Stimulated activated CD8-positive, alpha-beta memory T cell treated with anti-CD3 and anti-CD28 coated beads, Interleukin-4, amount 100 ng/mL, for 48 hours (primary cell): ENCODE data around the gene METTL1.
A peak's percentile ranks its signal among the peaks of the same experiment; 100 is the strongest.
"Not testable (repeated sequence)": the region's sequence is repeated elsewhere in the genome, so short reads cannot be mapped to it uniquely, and the experiment has no call there.

Source experiments
- DNase-seq: peaks from one replicate; pipeline ENCODE4 v3.0.0-alpha.2; 2020

METTL1 gene

DNA sequence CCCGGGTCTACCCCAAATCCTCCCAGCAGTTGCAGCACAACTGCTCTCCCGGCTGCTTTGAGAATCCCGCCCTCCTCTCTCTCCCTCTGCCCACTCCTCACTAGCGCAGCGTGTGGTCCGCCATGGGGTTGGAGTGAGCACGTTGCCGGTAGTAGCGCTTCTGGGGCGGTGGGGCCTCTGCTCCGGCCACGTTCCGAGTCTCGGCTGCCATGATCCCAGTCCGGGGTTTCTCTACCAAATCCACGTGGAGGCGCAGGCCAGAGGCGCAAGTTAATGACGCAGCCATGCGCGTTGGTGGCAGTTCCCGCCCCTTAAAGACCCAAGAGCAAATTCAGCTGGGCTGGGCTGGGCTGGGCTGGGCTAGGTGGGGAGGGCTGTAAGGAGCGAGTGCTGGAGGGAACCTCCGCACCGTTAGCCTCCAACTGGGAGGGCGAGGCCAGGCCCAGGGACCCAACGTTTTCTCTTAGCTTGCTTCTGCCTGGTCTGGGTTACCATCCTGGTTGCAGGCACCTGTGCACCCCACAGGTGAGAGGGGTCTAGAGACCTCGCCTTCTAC, at the start of gene METTL1:
Gene METTL1 (minus strand): TSS at position 233 of the 556 bp plus-strand sequence. CDS start 22 bp downstream, at position 211.
- peak; percentile 95 for DNase-seq

DNA sequence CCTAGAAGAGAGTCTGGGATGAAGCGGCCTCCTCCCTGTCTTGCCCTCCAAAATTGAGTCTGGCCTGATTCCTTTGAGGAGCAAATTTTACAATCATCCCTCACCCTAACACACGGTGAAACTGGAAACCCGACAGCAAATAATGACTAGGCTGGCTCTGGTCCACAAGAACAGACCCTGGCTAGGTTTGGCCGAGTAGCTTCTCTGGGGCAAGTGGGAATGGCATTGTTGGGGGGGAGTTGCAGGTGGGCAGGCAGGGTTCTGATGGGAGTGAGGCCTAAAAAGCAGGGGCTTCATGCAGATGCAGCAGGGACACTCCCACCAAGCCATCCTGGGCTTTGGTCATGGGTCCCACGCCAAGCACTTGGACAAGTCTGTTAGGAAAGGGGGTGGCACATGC, 49.1 kb upstream of the METTL1 start:
- DNase-seq: not testable (repeated sequence)

DNA sequence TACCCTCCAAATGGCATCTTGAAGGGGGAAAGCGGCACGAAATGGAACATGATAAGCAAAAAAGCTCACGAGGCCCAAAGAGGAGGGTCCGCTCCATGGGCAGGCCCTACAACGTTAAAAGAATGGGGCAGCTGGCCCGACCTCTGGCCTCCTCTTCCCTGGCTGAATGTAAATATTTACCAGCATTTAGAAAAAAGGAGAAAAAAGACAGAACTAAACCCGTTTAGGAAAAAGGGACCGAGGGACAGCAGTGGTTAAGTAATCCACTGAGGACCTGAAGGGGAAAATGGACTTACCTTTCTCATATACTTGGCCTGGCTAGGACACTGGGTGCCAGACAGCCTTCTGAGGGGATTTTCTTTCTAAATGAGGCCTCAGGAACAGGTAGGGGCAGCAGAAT, 48.2 kb upstream of the METTL1 start:
- not testable (repeated sequence) for DNase-seq

DNA sequence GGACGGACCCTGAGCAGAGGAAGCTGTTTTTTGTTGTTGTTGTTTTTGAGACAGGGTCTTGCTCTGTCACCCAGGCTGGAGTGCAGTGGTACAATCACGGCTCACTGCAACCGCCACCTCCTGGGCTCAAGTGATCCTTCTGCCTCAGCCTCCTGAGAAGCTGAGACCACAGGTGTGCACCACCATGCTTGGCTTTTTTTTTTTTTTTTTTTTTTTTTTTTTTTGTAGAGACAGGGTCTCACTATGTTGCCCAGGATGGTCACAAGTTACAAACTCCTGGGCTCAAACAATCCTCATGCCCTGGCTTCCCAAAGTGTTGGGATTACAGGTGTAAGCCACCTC, 46.1 kb upstream of the METTL1 start:
- not testable (repeated sequence) for DNase-seq

DNA sequence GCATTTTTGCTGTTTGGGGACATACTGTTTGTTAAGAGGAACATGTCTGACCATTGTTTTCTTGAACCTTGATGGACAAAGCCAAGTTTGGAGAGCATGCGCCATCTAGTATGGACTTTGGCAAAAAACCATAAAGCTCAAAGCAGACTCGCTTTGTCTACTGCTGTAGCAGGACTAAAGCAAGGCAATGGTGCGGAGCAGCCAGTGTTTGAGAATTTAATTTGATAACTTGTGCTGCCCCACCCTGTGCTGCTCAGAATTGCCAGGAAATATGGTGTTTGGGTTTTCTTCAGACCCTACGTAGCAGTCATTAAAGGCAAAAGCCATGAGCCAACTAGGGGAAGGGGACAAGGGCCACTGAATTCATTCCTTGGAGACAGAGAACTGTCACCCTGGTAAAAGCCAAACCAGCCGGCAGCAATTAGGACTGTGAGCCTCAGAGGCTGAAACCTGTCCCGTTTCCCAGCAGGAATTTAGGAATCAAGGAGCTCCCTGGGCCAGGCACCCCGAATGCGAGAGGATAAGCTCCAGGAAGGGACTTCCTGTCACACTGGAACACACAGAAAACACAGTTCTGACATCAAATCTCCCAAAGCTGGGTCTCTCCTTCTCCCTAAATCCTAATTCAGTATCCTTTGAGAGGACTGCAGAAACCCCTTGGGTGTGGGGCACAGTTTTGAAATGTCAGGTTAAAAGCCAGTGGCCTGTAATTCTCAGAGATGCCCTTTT, 45.5 kb upstream of the METTL1 start:
- DNase-seq: no peak

DNA sequence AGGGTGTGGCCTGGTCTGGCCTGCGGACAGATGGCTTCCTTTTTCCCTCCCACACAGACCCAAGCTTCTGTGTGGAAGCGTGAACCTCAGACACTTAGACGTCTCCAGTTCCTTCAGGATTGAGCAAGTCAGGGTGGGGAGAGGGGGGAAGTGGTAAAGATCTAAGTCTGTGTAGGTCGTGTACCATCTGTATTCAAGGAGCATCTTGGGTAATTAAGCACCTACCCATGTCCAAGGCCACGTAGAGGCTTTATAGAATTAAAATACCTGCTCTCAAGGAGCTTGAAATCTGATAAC, 44.9 kb upstream of the METTL1 start:
- DNase-seq: no peak

DNA sequence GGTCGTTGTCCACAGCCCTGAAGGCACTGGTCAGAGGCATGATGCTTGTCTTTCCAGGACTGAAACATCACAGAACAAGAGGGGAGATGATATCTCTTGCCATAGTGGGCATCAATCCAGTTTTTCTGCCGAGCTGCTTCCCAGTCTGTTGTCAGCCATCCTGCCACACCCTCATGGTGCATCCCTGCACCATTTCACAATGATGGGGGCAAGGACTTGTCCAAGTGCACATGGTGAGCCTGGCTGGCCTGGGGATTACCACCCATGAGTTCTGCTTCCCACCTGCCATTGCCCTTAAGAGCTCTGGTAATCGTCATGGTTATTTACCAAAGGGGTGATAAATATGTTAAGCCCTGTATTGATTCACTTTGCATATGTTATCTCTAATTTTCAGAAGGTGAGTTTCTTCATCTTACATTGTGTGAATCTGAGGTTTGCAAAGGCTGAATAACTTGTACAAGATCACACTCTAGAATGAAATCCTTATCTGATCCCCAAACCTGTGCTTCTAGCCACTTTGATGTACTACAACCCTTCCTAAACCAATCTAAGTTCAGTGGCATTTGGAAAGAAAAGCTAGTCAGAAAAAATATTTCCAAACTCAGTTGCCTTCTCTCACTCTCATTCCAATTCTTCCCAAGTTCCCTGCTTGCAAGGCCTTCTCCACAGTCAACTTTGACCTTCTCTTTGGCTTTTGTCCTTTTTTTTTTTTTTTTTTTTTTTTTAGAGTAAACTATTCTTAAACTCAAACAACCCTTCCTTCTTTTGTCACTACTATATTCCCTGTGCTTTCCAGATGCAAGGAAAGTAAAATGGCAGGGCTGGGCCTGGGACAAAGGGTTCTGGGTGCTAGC, 44.3 kb upstream of the METTL1 start:
- DNase-seq: no peak

DNA sequence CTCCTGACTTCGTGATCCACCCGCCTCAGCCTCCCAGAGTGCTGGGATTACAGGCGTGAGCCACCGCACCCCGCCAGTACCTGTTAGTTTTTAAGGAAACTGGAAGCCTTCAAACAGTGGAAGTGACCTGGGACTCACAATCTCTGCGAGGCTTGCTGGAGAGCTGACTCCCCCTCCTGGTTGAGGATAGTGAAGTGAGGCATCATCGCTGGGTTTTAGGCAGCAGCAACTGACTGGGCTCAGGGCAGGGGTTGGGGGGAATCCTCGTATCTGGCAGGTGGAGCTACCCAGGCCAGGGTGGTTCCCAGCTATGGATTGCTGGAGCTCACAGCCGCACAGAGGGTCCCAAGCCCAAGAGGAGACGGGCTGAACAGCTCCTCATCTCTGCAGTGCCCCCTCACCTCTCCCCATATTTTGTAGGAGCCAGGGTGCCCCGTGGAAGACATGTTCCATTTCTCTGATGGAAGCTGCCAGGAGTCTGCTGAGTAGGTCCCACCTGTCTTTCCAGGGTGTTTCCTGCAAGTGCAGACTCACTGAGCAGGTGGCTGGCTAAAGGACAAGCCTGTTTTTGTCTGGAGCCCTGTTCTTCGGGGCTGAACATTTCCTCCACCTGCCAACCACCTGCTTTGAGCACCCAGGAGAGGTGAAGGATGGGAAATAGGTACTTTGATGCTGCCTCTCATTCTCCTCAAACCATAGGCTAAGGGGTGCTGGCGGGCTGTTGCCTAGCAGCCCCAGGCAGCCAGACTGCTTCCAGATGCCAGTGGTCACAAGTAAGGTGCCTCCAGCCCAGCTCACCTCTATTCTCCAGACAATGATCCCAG, 43.5 kb upstream of the METTL1 start:
- no peak for DNase-seq

DNA sequence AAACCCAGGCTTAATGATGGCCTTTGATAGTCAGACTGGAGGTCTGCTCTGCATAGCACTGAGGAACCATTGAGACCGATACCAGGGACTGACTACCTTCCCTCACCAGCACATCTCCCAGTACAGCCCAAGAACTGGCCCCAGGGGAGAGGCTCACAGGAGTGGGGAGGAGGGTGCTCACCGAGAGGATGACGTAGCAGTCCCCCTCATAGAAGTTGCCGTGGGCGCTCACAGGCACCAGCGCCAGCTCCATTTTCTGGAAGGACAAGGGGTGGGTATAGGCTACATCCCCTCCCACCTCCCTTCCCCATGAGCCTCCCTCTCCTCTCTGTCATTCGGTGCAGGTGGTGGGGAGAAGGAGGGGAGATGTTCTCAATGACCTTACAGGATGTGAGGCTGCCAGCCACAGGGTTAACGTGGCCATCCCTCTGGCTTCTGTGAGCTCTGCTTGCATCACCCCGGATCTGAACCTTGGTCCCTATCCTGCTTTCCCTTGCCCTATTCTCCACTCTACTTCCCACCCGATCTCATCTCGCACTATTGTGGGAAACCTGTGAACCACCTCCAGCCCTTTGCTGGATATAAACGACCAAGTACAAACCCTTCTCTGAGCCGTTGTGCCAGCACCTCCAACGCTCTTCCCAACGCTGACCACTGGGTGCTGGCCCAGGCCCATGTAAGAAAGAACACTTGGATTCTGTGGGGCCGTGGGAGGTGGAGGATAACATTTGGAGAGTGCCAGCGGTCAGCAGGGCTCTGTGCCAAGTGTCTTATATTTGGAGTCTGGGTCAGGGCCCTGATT, 42.3 kb upstream of the METTL1 start:
- no peak for DNase-seq

DNA sequence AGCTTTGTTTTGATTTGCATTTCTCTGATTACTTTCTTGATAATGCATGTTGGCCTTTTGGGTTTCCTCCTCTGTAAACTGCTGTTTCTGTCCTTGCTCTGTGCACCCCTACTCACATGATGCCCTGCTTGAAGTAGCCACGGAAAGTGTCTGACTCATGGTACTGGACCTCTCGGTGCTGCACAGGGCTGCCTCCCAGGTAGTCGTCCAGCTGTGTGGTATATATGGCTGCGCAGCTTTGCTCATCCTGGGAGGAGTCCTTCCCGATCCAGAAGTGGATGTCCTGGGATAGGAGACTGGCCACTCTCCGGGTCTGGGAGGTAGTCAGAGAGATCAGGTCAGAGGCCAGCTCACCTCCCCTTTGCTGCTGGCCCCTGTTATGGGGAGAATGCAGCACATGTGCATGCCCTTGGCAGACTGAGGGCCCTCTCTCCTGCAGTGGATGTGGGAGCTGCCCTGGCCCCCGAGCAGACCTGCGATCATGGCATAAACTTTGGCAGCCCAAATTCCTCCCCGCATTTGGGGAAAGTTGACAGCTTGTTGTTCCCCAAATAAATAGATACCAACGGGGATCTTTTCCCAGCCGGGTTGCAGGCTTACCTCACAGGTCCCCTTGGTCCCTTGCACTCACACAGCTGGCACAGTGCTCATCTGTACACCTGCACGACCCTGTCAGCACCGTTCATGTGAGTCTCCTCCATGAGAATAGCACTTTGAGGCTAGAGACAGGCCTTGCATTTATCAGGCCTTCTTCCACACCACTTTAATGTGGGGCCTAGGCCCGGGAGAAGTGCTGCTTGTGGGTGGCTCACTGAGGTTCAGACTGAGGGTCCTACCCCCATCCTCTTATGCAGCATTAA, 41.4 kb upstream of the METTL1 start:
- no peak for DNase-seq

DNA sequence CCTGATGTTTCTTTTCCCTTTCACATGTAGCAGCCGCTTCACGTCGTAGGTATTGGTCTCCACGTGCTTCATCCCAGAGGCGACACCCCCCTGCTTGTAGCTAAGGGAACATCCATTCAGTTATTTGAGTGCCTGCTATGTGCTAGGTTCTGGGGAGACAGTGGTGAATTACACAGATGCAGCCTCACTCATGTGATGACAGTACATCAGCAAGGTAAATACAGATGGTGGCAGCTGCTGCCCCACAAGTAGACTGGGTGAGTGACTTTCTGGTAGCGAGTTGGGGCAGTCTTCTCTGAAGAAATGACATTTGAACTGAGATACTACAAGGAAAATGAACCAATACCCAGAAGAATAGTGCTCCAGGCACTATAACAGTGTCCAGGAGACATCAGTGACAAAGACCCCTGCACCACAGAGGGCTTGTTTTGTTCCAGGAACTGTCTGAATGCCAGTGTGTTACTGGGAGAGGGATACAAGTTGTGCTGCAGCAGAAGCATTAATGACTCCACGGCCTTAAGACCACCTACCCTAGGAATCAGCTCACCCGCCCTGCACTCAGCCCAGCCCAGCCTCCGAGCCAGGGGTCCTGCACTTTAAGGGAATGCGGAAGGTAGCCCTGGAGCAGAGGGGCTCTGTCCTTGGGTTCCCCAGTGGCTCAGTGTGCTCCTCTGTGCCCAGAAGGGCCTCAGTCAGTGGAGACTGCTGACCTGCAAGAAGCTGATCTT, 39.3 kb upstream of the METTL1 start:
- no peak for DNase-seq

DNA sequence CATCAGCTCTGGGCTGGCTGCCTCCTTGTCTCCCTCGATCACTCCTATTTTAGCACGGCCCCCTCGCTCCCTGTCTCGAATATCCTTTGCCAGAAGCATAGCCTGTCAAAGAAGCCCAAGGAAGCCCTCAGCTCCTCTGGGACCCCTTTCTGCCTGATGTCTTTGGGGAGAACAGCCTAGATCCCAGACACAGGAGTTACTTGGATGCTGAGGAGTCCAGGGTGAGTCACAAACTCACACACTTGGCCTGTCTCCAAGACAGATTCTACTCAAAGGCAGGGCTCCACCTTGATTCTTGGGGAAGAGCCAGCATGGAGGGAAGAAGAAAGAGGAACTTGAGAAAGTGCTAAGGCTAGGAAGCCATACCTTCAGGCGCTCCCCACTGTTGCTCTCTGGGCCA, 38.5 kb upstream of the METTL1 start:
- DNase-seq: no peak

DNA sequence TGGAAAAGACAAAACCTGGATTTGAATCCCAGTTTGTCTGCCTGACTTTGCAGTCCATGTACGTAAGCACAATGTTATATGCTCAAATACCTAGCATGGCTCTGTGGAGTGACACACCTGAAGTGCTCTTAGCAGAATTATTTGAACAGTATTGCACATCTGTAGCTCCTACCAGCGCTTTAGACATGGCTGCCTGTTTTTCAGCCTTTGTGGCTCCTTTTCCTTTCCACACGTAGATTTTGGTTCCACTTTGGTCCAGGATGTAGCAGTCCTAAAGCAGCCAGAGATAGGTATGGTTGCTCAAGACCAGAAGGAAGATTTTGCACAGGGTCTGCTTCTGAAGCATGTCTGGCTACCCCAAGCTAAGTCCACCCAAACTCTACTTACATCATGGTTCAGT, 37.5 kb upstream of the METTL1 start:
- no peak for DNase-seq

DNA sequence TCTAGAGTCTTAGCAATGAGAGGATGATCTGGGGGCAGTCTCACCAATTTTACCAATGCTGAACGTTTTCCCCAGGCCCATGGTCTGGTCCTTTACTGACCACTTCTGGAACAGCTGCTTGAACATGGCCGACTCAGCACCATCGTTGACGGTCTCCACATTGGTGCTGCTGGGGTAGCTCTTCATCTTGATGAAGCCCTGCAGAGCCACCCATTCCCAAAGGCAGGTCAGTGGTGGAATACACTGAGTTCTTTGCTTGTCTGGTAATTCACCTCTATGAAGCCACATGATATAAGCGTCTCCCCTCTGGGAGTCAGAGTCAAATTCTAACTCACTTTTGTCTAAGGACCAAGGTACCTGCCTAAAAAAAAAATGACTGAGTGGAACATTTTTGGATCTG, 36.4 kb upstream of the METTL1 start:
- DNase-seq: no peak

DNA sequence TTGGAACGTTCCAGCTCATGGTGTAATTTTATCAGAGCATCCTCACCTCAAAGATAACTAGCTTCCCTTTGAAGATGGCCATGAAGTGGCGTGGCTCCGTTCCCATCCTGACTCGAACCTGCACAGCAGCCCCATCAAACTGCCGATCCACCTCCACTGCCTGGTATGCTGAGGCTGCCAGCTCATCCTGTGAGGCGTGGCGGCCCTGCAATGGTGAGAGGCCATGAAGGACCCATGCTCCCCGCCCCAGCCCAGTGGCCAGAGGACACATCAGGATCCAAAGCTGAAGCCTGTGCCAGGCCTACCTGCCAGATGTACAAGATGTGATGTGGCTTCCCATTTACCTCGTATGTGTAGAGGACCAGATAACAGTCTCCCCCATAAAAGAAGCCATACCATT, 35.4 kb upstream of the METTL1 start:
- no peak for DNase-seq

DNA sequence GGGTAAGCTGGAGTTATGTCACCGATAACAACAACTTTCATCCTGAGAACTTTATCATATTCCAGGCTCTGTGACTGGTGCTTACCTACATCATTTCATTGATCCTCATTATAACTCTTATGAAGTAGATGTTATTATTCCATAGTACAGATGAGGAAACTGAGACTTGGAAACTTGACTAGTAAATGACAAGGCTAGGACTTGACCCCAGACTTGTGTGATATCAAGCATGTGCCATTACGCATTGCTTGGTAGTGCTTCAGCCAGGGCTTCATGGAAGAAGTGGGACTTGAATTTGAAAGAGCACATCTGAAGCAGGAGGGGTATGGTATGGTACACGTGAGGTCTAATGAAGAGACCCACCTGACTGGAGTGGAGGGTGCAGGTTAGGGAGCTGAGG, 34.8 kb upstream of the METTL1 start:
- DNase-seq: no peak

DNA sequence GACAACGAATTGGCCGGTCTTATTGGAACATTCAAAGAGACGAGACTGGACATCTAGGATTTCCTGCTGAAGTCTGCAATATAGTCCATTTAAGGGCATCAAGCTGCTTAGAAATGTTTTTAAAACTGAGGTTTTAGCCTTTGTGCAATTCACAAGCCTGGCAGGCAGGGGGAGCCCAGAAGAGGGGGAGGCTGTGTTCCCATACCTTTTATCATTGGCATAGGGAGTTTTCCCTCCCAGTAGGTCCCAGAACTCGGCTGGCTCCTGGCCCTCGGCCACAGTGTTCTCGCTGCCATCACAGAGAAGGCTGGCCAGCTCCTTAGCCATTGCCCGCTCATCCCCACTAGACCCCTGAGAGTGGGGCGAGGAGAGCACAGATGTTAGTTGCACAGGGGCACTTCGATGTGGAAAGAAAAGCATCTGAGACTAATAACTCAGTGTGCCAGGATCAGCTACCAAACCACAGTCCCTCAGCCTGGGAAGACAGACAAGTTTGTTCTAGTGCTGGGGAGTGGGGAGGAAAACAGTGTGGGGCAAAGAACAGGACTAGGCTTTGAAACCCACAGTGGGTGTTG, 31.5 kb upstream of the METTL1 start:
- DNase-seq: peak; percentile 47

DNA sequence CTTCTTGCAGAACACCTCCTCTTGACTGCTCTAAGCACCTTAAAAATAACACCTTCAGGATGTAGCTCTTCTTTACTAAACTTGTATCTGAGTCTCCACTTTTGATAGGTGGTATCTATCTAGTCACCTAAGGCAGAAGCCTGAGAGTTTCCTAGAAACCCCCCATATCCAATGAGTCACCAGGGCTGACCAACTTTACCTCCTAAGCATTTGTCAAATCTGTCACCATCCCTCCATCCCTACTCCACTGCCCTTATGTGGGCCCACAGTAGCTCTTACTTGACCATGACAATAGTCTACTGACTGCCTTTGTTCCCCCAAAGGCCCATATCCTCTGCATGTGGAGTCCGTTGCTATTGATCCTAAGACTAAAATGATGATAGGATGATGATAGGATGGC, 30.7 kb upstream of the METTL1 start:
- no peak for DNase-seq

DNA sequence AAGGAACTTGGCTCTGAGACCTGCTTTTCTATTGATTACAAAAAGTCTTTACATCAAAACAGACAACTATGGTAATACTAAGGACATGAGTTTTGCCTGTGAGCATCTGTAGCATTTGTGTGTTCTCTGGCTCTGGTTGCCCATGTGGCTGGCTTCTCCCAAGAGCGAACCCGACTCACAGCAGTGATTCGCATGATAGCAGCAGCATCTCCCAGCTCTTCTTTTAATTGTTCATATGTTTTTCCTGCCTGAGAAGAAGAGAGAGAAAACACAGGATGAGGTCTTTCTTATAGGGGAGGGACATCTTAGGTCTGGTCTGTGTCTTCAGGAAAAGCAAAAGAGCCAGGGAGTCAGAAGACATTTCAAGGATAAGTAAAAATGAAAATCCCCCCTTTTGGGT, 29.1 kb upstream of the METTL1 start:
- no peak for DNase-seq

DNA sequence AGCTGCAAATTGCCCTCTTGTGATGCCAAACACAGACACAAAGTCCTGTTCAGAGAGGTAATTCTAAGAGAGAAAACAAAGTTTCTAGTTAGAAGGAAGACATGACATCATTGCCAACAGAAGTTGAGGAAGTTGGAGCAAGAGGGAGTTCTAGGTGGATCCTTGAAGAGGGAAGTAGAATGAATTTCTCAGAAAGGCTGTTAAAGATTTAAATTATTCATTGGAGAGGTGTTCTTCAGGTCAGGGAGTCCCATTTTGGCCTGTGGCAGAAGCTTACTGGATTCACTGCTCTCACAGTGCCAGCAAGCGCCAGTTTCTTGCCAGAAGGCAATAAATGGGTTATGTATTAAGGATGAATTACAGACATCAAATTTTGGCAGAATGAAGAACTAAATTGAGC, 26.0 kb upstream of the METTL1 start:
- DNase-seq: no peak

DNA sequence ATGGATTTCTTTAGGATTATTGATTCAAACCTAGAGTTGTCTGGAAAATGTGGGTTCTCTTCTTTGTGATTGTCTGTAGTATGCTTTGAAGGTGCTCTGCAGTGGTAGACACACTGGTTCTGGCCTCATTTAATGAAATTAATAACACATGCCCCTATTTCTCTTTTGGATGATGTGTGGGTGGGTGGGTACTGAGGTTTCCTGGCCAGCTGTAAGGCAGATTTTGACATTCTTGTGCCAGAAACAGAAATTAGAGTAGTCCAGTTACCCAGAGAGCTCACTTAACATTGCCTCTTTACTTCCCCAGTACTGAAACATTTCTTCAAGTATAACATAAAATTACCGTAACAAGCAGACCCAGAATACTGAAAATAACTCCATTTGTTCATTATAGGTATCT, 25.1 kb upstream of the METTL1 start:
- DNase-seq: no peak
